Vagina (tissue), 2 donors: ENCODE data around the gene C14orf39.

Experiments used
- POLR2AphosphoS5 ChIP-seq, 2 donors: sonication (generic); formaldehyde crosslinking; IDR thresholded peaks; one replicate each; pipeline ENCODE4 v1.9.0; 2017; ENCODE audit warnings: antibody characterized with exemption in 2 of 2, mild to moderate bottlenecking in 2 of 2, low read depth in 1 of 2; ENCODE audit not compliant: insufficient read depth in 1 of 2
- TF ChIP-seq, protein P1 (sequence below), 3 experiments: fragments of 450-650 bp in 2 of 3; fragments of 200-600 bp in 1 of 3; sonication (generic) in 1 of 3; IDR thresholded peaks; one replicate each; pipeline ENCODE4 v1.5.1; 2017 to 2019; ENCODE audit warnings: antibody characterized with exemption in 3 of 3, mild to moderate bottlenecking in 2 of 3, moderate library complexity in 2 of 3

GRCh38 chr14:60509438-60510253, 23.8 kb upstream of the C14orf39 start:
- no peak for TF ChIP-seq POLR2AphosphoS5 (IDR thresholded peaks at IDR 0.05; ENCODE audit: insufficient read depth in 1 of 2, low read depth in 1 of 2)
- TF ChIP-seq, protein P1, sequence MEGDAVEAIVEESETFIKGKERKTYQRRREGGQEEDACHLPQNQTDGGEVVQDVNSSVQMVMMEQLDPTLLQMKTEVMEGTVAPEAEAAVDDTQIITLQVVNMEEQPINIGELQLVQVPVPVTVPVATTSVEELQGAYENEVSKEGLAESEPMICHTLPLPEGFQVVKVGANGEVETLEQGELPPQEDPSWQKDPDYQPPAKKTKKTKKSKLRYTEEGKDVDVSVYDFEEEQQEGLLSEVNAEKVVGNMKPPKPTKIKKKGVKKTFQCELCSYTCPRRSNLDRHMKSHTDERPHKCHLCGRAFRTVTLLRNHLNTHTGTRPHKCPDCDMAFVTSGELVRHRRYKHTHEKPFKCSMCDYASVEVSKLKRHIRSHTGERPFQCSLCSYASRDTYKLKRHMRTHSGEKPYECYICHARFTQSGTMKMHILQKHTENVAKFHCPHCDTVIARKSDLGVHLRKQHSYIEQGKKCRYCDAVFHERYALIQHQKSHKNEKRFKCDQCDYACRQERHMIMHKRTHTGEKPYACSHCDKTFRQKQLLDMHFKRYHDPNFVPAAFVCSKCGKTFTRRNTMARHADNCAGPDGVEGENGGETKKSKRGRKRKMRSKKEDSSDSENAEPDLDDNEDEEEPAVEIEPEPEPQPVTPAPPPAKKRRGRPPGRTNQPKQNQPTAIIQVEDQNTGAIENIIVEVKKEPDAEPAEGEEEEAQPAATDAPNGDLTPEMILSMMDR (IDR thresholded peaks at IDR 0.05), result no peak
